SK-N-SH treated with all-trans-retinoic acid at 6 μM for 48 hours (cell line): ENCODE data around the gene REN.

Source experiments
- ATAC-seq: fragments of 200-7000 bp; cut with Tn5 transposase; 3 replicates; pipeline ENCODE4 v1.9.1; 2020; ENCODE audit warnings: mild to moderate bottlenecking, moderate library complexity
- ARNTL ChIP-seq: fragments of 450-650 bp; formaldehyde crosslinking; IDR thresholded peaks from 2 replicates; pipeline ENCODE4 v1.5.0; 2020; ENCODE audit warnings: low read depth, mild to moderate bottlenecking, moderate library complexity, borderline replicate concordance
- CSDC2 ChIP-seq: fragments of 250-450 bp; sonication (Bioruptor Pico); IDR thresholded peaks from 2 replicates; pipeline ENCODE4 v1.5.0; 2020; ENCODE audit warnings: mild to moderate bottlenecking, moderate library complexity
- ESRRG ChIP-seq: fragments of 250-450 bp; sonication (Bioruptor Pico); IDR thresholded peaks from 2 replicates; pipeline ENCODE4 v1.6.1; 2021; ENCODE audit warnings: mild to moderate bottlenecking
- ISL1 ChIP-seq: fragments of 250-450 bp; sonication (Bioruptor Pico); IDR thresholded peaks from 2 replicates; pipeline ENCODE4 v2.1.2; 2022; ENCODE audit warnings: mild to moderate bottlenecking, moderate library complexity
- OSR1 ChIP-seq: fragments of 250-450 bp; sonication (Bioruptor Pico); IDR thresholded peaks from 2 replicates; pipeline ENCODE4 v1.8.0; 2022; ENCODE audit warnings: moderate library complexity, mild to moderate bottlenecking, inconsistent platforms
- PPARA ChIP-seq: fragments of 250-450 bp; sonication (Bioruptor Pico); IDR thresholded peaks from 2 replicates; pipeline ENCODE4 v1.5.0; 2020; ENCODE audit warnings: mild to moderate bottlenecking, borderline replicate concordance
- SNAI2 ChIP-seq: fragments of 250-450 bp; sonication (Bioruptor Pico); IDR thresholded peaks from 2 replicates; pipeline ENCODE4 v1.5.0; 2020; ENCODE audit warnings: mild to moderate bottlenecking, moderate library complexity
- TCF4 ChIP-seq: fragments of 250-450 bp; sonication (Bioruptor Pico); IDR thresholded peaks from 2 replicates; pipeline ENCODE4 v1.8.0; 2021; ENCODE audit warnings: mild to moderate bottlenecking, moderate library complexity, borderline replicate concordance
- TOX ChIP-seq: fragments of 250-450 bp; sonication (Bioruptor Pico); IDR thresholded peaks from 2 replicates; pipeline ENCODE4 v1.8.0; 2021; ENCODE audit warnings: mild to moderate bottlenecking, moderate library complexity, borderline replicate concordance
- ZC3H10 ChIP-seq: fragments of 250-450 bp; sonication (Bioruptor Pico); IDR thresholded peaks from 2 replicates; pipeline ENCODE4 v1.5.1; 2021; ENCODE audit warnings: mild to moderate bottlenecking, moderate library complexity
- ZFP30 ChIP-seq: fragments of 450-650 bp; formaldehyde crosslinking; IDR thresholded peaks from 2 replicates; pipeline ENCODE4 v1.5.0; 2022; ENCODE audit warnings: mild to moderate bottlenecking, moderate library complexity
- ZNF565 ChIP-seq: fragments of 450-650 bp; formaldehyde crosslinking; conservative IDR thresholded peaks from 2 replicates; pipeline ENCODE4 v1.5.0; 2020; ENCODE audit warnings: low read depth, mild to moderate bottlenecking, moderate library complexity
- ZNF8 ChIP-seq: fragments of 450-650 bp; formaldehyde crosslinking; IDR thresholded peaks from 2 replicates; pipeline ENCODE4 v1.5.0; 2020; ENCODE audit warnings: mild to moderate bottlenecking, moderate library complexity
- TF ChIP-seq, protein P1 (sequence below): fragments of 250-450 bp; sonication (Bioruptor Pico); IDR thresholded peaks from 2 replicates; pipeline ENCODE4 v1.8.0; 2021; ENCODE audit warnings: low read depth, mild to moderate bottlenecking, moderate library complexity, borderline replicate concordance
- TF ChIP-seq, protein P2 (sequence below): fragments of 250-450 bp; sonication (Bioruptor Pico); IDR thresholded peaks from 2 replicates; pipeline ENCODE4 v1.8.0; 2020; ENCODE audit warnings: mild to moderate bottlenecking, moderate library complexity, borderline replicate concordance
- TF ChIP-seq, protein P3 (sequence below): fragments of 250-450 bp; sonication (Bioruptor Pico); IDR thresholded peaks from 2 replicates; pipeline ENCODE4 v1.5.0; 2020; ENCODE audit warnings: mild to moderate bottlenecking, moderate library complexity
- TF ChIP-seq, protein P4 (sequence below): fragments of 250-450 bp; sonication (Bioruptor Pico); IDR thresholded peaks from 2 replicates; pipeline ENCODE4 v1.5.1; 2021; ENCODE audit warnings: mild to moderate bottlenecking, moderate library complexity
- TF ChIP-seq, protein P5 (sequence below): fragments of 250-450 bp; sonication (Bioruptor Pico); IDR thresholded peaks from 2 replicates; pipeline ENCODE4 v1.5.1; 2020; ENCODE audit warnings: low read depth, mild to moderate bottlenecking, moderate library complexity

REN gene

DNA sequence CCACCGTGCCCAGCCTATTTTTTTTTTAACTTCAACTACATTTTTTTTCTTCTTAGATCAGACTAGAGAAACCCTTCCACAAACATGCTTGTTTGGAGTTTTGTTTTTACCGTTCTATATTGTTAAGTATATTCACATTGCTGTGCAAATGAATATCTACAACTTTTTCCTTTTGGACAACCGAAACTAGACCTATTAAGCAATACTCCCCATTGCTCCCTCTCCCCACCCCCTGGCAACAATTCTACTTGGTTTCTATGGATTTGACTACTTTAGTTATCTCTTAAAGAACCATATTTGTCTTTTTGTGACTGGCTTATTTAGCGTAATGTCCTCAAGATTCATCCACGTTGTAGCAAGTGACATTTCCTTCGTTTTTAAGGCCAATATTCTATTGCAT, 33.4 kb downstream of the REN start (continued):
- TF ChIP-seq, protein P1, sequence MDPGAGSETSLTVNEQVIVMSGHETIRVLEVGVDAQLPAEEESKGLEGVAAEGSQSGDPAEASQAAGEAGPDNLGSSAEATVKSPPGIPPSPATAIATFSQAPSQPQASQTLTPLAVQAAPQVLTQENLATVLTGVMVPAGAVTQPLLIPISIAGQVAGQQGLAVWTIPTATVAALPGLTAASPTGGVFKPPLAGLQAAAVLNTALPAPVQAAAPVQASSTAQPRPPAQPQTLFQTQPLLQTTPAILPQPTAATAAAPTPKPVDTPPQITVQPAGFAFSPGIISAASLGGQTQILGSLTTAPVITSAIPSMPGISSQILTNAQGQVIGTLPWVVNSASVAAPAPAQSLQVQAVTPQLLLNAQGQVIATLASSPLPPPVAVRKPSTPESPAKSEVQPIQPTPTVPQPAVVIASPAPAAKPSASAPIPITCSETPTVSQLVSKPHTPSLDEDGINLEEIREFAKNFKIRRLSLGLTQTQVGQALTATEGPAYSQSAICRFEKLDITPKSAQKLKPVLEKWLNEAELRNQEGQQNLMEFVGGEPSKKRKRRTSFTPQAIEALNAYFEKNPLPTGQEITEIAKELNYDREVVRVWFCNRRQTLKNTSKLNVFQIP (CRISPR knock-in tag) = no peak
- TF ChIP-seq SNAI2 (CRISPR knock-in tag) (no peak), OSR1 (CRISPR knock-in tag) (no peak), ZC3H10 (no peak)

DNA sequence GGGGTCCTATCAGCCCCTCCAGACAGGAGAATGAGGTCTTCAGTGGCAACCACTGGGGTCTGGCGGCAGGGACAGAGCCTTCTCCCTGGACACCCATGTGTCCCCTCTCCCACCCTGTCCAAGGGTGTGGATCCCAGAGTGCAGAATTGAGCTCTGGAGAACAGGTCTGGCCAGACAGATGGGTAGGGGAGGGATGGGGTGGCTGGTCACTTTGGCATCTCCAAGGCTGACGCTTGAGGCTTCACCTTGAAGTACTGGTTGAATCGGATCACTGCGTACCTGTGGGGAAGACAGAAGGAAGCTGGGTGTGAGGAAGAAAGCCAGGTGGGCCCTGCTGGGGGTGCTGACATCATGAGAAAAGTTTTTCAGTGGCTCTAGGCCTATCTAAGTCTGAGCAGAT, 34.2 kb downstream of the REN start:
- TF ChIP-seq TOX (no peak), SNAI2 (CRISPR knock-in tag) (no peak), PPARA (no peak), ZC3H10 (no peak), CSDC2 (CRISPR knock-in tag) (no peak), ZFP30 (CRISPR knock-in tag) (no peak), ARNTL (CRISPR knock-in tag) (no peak), ESRRG (CRISPR knock-in tag) (no peak), OSR1 (CRISPR knock-in tag) (no peak), TCF4 (CRISPR knock-in tag) (no peak), ZNF565 (CRISPR knock-in tag) (no peak), ZNF8 (CRISPR knock-in tag) (no peak), ISL1 (CRISPR knock-in tag) (no peak)
- TF ChIP-seq, protein P1 (CRISPR knock-in tag) = no peak
- TF ChIP-seq, protein P2, sequence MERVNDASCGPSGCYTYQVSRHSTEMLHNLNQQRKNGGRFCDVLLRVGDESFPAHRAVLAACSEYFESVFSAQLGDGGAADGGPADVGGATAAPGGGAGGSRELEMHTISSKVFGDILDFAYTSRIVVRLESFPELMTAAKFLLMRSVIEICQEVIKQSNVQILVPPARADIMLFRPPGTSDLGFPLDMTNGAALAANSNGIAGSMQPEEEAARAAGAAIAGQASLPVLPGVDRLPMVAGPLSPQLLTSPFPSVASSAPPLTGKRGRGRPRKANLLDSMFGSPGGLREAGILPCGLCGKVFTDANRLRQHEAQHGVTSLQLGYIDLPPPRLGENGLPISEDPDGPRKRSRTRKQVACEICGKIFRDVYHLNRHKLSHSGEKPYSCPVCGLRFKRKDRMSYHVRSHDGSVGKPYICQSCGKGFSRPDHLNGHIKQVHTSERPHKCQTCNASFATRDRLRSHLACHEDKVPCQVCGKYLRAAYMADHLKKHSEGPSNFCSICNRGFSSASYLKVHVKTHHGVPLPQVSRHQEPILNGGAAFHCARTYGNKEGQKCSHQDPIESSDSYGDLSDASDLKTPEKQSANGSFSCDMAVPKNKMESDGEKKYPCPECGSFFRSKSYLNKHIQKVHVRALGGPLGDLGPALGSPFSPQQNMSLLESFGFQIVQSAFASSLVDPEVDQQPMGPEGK (CRISPR knock-in tag) = no peak
- TF ChIP-seq, protein P3, sequence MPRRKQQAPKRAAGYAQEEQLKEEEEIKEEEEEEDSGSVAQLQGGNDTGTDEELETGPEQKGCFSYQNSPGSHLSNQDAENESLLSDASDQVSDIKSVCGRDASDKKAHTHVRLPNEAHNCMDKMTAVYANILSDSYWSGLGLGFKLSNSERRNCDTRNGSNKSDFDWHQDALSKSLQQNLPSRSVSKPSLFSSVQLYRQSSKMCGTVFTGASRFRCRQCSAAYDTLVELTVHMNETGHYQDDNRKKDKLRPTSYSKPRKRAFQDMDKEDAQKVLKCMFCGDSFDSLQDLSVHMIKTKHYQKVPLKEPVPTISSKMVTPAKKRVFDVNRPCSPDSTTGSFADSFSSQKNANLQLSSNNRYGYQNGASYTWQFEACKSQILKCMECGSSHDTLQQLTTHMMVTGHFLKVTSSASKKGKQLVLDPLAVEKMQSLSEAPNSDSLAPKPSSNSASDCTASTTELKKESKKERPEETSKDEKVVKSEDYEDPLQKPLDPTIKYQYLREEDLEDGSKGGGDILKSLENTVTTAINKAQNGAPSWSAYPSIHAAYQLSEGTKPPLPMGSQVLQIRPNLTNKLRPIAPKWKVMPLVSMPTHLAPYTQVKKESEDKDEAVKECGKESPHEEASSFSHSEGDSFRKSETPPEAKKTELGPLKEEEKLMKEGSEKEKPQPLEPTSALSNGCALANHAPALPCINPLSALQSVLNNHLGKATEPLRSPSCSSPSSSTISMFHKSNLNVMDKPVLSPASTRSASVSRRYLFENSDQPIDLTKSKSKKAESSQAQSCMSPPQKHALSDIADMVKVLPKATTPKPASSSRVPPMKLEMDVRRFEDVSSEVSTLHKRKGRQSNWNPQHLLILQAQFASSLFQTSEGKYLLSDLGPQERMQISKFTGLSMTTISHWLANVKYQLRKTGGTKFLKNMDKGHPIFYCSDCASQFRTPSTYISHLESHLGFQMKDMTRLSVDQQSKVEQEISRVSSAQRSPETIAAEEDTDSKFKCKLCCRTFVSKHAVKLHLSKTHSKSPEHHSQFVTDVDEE (CRISPR knock-in tag) = no peak
- TF ChIP-seq, protein P4, sequence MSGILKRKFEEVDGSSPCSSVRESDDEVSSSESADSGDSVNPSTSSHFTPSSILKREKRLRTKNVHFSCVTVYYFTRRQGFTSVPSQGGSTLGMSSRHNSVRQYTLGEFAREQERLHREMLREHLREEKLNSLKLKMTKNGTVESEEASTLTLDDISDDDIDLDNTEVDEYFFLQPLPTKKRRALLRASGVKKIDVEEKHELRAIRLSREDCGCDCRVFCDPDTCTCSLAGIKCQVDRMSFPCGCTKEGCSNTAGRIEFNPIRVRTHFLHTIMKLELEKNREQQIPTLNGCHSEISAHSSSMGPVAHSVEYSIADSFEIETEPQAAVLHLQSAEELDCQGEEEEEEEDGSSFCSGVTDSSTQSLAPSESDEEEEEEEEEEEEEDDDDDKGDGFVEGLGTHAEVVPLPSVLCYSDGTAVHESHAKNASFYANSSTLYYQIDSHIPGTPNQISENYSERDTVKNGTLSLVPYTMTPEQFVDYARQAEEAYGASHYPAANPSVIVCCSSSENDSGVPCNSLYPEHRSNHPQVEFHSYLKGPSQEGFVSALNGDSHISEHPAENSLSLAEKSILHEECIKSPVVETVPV (CRISPR knock-in tag) = no peak
- TF ChIP-seq, protein P5, sequence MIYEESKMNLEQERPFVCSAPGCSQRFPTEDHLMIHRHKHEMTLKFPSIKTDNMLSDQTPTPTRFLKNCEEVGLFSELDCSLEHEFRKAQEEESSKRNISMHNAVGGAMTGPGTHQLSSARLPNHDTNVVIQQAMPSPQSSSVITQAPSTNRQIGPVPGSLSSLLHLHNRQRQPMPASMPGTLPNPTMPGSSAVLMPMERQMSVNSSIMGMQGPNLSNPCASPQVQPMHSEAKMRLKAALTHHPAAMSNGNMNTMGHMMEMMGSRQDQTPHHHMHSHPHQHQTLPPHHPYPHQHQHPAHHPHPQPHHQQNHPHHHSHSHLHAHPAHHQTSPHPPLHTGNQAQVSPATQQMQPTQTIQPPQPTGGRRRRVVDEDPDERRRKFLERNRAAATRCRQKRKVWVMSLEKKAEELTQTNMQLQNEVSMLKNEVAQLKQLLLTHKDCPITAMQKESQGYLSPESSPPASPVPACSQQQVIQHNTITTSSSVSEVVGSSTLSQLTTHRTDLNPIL (CRISPR knock-in tag) = no peak
- ATAC-seq = no peak
